GM12878 (cell line): ENCODE results near the gene ARHGAP6.

ENCODE experiments used
- CHD2 ChIP-seq: IDR thresholded peaks from 2 replicates; pipeline ENCODE4 v1.6.1; 2011; ENCODE audit warnings: low read depth, low read length, improper control_type of control experiment, borderline replicate concordance
- CREM ChIP-seq: IDR thresholded peaks from 2 replicates; pipeline ENCODE4 v1.6.1; 2014; ENCODE audit warnings: antibody characterized with exemption, low read depth
- CTCF ChIP-seq, 3 experiments: IDR thresholded peaks in 2 of 3; conservative IDR thresholded peaks in 1 of 3; 2 replicates each; pipeline ENCODE4 v1.5.1; 2011; ENCODE audit warnings: low read depth in 3 of 3, low read length in 3 of 3, mild to moderate bottlenecking in 3 of 3, control low read depth in 2 of 3, moderate library complexity in 2 of 3, inconsistent platforms in 1 of 3, mixed read lengths in 1 of 3; ENCODE audit not compliant: control insufficient read depth in 2 of 3, insufficient read depth in 1 of 3; ENCODE audit errors: extremely low read depth in 1 of 3
- MAX ChIP-seq: IDR thresholded peaks from 2 replicates; pipeline ENCODE4 v1.6.1; 2012; ENCODE audit warnings: low read depth, low read length, improper control_type of control experiment
- MXI1 ChIP-seq: fragments of 150-350 bp; IDR thresholded peaks from 2 replicates; pipeline ENCODE4 v1.6.1; 2011; ENCODE audit warnings: low read depth, mild to moderate bottlenecking, inconsistent platforms, low read length, improper control_type of control experiment
- NFYA ChIP-seq: IDR thresholded peaks from 2 replicates; pipeline ENCODE4 v1.6.1; 2011; ENCODE audit warnings: low read depth, mild to moderate bottlenecking, low read length, improper control_type of control experiment, borderline replicate concordance
- NR2C2 ChIP-seq: IDR thresholded peaks from 2 replicates; pipeline ENCODE4 v1.6.1; 2011; ENCODE audit warnings: borderline replicate concordance, low read depth; ENCODE audit not compliant: control insufficient read depth, insufficient read length
- POLR2A ChIP-seq: IDR thresholded peaks from 2 replicates; pipeline ENCODE4 v1.6.1; 2011; ENCODE audit warnings: low read depth, mild to moderate bottlenecking, low read length
- POLR2AphosphoS5 ChIP-seq: IDR thresholded peaks from 2 replicates; pipeline ENCODE4 v1.6.1; 2011; ENCODE audit warnings: mild to moderate bottlenecking, low read length, inconsistent platforms
- RELA ChIP-seq: fragments of 450-650 bp; IDR thresholded peaks from 2 replicates; pipeline ENCODE4 v1.8.0; 2014; ENCODE audit warnings: borderline replicate concordance; ENCODE audit not compliant: partially characterized antibody
- TF ChIP-seq, protein P1 (sequence below): fragments of 450-650 bp; IDR thresholded peaks from 2 replicates; pipeline ENCODE4 v1.6.1; 2017; ENCODE audit warnings: mild to moderate bottlenecking

DNA sequence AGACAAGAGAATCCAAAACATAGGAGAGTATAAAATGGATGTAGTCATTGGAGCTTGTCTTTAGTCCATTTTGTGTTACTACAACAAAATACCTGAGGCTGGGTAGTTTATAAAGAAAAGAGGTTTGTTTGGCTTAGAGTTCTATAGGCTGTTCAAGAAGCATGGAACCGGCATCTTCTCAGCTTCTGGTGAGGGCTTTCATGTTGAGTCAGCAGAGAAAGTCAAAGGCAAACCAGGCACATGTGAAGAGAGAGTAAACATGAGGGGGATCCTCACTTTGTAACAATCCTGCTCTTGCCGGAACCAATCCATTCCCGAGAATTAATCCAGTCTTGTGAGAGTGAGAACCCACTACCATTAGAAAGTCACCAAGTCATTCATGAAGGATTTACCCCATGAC is 562.7 kb downstream of the ARHGAP6 start:
- TF ChIP-seq MXI1 (no peak), NR2C2 (no peak), CTCF (IDR thresholded peaks at IDR 0.05 in 2 of 3, conservative IDR thresholded peaks at IDR 0.05 in 1 of 3; ENCODE audit: control insufficient read depth in 2 of 3, extremely low read depth in 1 of 3, insufficient read depth in 1 of 3, low read depth in 3 of 3, low read length in 3 of 3) (no peak), POLR2A (no peak), POLR2AphosphoS5 (no peak), MAX (no peak), NFYA (no peak), CREM (no peak), RELA (no peak), CHD2 (no peak)
- TF ChIP-seq, protein P1, sequence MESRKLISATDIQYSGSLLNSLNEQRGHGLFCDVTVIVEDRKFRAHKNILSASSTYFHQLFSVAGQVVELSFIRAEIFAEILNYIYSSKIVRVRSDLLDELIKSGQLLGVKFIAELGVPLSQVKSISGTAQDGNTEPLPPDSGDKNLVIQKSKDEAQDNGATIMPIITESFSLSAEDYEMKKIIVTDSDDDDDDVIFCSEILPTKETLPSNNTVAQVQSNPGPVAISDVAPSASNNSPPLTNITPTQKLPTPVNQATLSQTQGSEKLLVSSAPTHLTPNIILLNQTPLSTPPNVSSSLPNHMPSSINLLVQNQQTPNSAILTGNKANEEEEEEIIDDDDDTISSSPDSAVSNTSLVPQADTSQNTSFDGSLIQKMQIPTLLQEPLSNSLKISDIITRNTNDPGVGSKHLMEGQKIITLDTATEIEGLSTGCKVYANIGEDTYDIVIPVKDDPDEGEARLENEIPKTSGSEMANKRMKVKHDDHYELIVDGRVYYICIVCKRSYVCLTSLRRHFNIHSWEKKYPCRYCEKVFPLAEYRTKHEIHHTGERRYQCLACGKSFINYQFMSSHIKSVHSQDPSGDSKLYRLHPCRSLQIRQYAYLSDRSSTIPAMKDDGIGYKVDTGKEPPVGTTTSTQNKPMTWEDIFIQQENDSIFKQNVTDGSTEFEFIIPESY = no peak
